Stimulated activated CD4-positive, alpha-beta T cell treated with anti-CD3 and anti-CD28 coated beads, TNF-alpha, amount 100 ng/mL, for 4 hours (primary cell): ENCODE results near the gene MCM6.
A peak's percentile ranks its signal among the peaks of the same experiment; 100 is the strongest.
"Not testable (repeated sequence)": the region's sequence is repeated elsewhere in the genome, so short reads cannot be mapped to it uniquely, and the experiment has no call there.

ENCODE experiments used
- DNase-seq, 3 experiments: peaks; one replicate each; pipeline ENCODE4 v3.0.0-alpha.2; 2020; ENCODE audit warnings: low read depth in 3 of 3

MCM6 gene

GRCh38 chr2:135876066-135876711 lies at the start of gene MCM6:
Gene MCM6 (minus strand): TSS chr2:135876443. CDS start chr2:135876365, 78 bp downstream.
- peak; percentile 91 to 98 (median 94) for DNase-seq

GRCh38 chr2:135925571-135925970 lies 49.3 kb upstream of the MCM6 start:
- DNase-seq: no peak

- DNase-seq: no peak
These were observed 40.0 kb upstream of the MCM6 start for GRCh38 chr2:135916207-135916606.

GRCh38 chr2:135914485-135914884 lies 38.2 kb upstream of the MCM6 start:
- no peak for DNase-seq

GRCh38 chr2:135913727-135914365 lies 37.6 kb upstream of the MCM6 start:
- DNase-seq: peak in 1 of 3 experiments; percentile 25

GRCh38 chr2:135909976-135910375 lies 33.7 kb upstream of the MCM6 start:
- no peak for DNase-seq

- DNase-seq: no peak
These were observed 29.4 kb upstream of the MCM6 start for GRCh38 chr2:135905679-135906078.

- DNase-seq: no peak
These were observed 28.2 kb upstream of the MCM6 start for GRCh38 chr2:135904341-135904989.

GRCh38 chr2:135903650-135904049 lies 27.4 kb upstream of the MCM6 start:
- DNase-seq: no peak

- DNase-seq: no peak
These were observed 23.3 kb upstream of the MCM6 start for GRCh38 chr2:135899567-135899966.

GRCh38 chr2:135898234-135898786 lies 22.1 kb upstream of the MCM6 start:
- no peak for DNase-seq

- no peak for DNase-seq
These were observed 18.7 kb upstream of the MCM6 start for GRCh38 chr2:135894930-135895329.

GRCh38 chr2:135893374-135893794 lies 17.1 kb upstream of the MCM6 start:
- DNase-seq: no peak

- DNase-seq: no peak
These were observed 14.6 kb upstream of the MCM6 start for GRCh38 chr2:135890835-135891234.

- no peak for DNase-seq
These were observed 13.9 kb upstream of the MCM6 start for GRCh38 chr2:135890149-135890548.

GRCh38 chr2:135888587-135888986 lies 12.3 kb upstream of the MCM6 start:
- not testable (repeated sequence) for DNase-seq

- DNase-seq: no peak
These were observed 9.5 kb upstream of the MCM6 start for GRCh38 chr2:135885709-135886108.

GRCh38 chr2:135882415-135882814 lies 6.2 kb upstream of the MCM6 start:
- no peak for DNase-seq

GRCh38 chr2:135876770-135877169 lies 527 bp upstream of the MCM6 start:
- DNase-seq: not testable (repeated sequence)

GRCh38 chr2:135875491-135876065 lies 665 bp downstream of the MCM6 start:
- DNase-seq: peak; percentile 53 to 57 (median 55)

- no peak for DNase-seq
These were observed 1.4 kb downstream of the MCM6 start for GRCh38 chr2:135874777-135875365.

GRCh38 chr2:135870571-135870970 lies 5.7 kb downstream of the MCM6 start:
- DNase-seq: no peak
